MM.1S (cell line): Measurements from ENCODE around the gene ANKRD31.

ENCODE experiments used
- EZH2 ChIP-seq: fragments of 300-600 bp; sonication (generic); optimal IDR thresholded peaks from 2 replicates; pipeline ENCODE3; 2017; ENCODE audit warnings: low read depth, mild to moderate bottlenecking, antibody characterized with exemption, low read length, mixed read lengths
- EZH2phosphoT487 ChIP-seq: fragments of 300-600 bp; sonication (generic); IDR thresholded peaks from 2 replicates; pipeline ENCODE4 v1.6.1; 2018; ENCODE audit warnings: antibody characterized with exemption, low read length
- TF ChIP-seq, protein P1 (sequence below): fragments of 300-600 bp; sonication (generic); IDR thresholded peaks from 2 replicates; pipeline ENCODE4 v1.5.1; 2016; ENCODE audit warnings: antibody characterized with exemption, low read length, mixed read lengths

DNA sequence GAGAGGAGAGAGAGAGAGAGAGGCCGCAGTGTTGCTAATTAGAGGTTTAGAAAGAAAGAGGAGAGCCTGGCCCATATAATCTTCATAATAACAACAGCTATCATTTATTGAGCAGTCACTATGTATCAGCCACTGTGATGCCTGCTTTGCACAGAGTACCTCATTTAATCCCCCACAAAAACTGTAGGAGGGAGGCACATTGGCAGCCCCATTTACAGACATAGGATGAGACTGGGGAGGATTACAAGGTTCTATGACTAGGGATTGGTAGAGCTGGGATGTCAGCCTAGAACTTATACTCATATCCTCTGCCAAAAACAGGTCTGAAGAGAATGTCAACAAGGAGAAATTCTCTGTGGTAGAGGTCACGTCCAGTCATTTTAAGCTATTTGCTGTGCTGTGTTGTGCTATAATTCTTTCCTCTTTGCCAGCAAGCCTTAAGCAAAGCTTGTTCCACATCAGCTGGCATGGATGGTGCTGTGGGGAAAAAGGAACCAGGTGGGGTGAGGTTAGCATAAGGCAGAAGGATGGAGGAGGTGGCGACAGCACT lies 177.6 kb downstream of the ANKRD31 start:
- TF ChIP-seq, protein P1, sequence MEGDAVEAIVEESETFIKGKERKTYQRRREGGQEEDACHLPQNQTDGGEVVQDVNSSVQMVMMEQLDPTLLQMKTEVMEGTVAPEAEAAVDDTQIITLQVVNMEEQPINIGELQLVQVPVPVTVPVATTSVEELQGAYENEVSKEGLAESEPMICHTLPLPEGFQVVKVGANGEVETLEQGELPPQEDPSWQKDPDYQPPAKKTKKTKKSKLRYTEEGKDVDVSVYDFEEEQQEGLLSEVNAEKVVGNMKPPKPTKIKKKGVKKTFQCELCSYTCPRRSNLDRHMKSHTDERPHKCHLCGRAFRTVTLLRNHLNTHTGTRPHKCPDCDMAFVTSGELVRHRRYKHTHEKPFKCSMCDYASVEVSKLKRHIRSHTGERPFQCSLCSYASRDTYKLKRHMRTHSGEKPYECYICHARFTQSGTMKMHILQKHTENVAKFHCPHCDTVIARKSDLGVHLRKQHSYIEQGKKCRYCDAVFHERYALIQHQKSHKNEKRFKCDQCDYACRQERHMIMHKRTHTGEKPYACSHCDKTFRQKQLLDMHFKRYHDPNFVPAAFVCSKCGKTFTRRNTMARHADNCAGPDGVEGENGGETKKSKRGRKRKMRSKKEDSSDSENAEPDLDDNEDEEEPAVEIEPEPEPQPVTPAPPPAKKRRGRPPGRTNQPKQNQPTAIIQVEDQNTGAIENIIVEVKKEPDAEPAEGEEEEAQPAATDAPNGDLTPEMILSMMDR: no peak
- no peak for TF ChIP-seq EZH2
- TF ChIP-seq EZH2phosphoT487: no peak
